ENCODE measurements around the gene MAST4.

The MAST4 gene

GRCh38 chr5:66828548-66829357 lies 232.6 kb downstream of the MAST4 start:
- no peaks in the 10 kb centered on the region for H3K27me3 Mint-ChIP-seq (ENCODE audit: low read depth)
- TF ChIP-seq CTCF (IDR thresholded peaks at IDR 0.05; ENCODE audit: unreplicated experiment in 3 of 3), result no peak

GRCh38 chr5:66829358-66829674 lies 233.1 kb downstream of the MAST4 start:
- Mint-ChIP-seq H3K4me3 (peak overlapping the region; percentile 74 to 84 (median 84)), H3K27me3 (ENCODE audit: low read depth) (no peaks in the 10 kb centered on the region), H3K36me3 (ENCODE audit: low read depth) (no peaks in the 10 kb centered on the region), H3K9me3 (no peaks in the 10 kb centered on the region), H3K27ac (peak overlapping the region; percentile 55 to 82 (median 75)), H3K4me1 (peaks cover 23% of the 10 kb centered on the region)
- no peak for TF ChIP-seq CTCF (IDR thresholded peaks at IDR 0.05; ENCODE audit: unreplicated experiment in 3 of 3)

More at GRCh38 chr5:66828548-66829357, 232.6 kb downstream of the MAST4 start:
- Mint-ChIP-seq H3K9me3 (no peaks in the 10 kb centered on the region), H3K4me3 (peak overlapping the region; percentile 74 to 84 (median 84)), H3K4me1 (peaks cover 23% of the 10 kb centered on the region), H3K27ac (peak overlapping the region; percentile 55 to 82 (median 75)), H3K36me3 (ENCODE audit: low read depth) (no peaks in the 10 kb centered on the region)

GRCh38 chr5:66829826-66830225 lies 233.6 kb downstream of the MAST4 start:
- Mint-ChIP-seq H3K27me3 (ENCODE audit: low read depth) (no peaks in the 10 kb centered on the region), H3K9me3 (no peaks in the 10 kb centered on the region), H3K27ac (peak overlapping the region; percentile 70 to 79 (median 79)), H3K4me3 (peak overlapping the region; percentile 47 to 78 (median 64)), H3K36me3 (ENCODE audit: low read depth) (no peaks in the 10 kb centered on the region), H3K4me1 (peaks cover 23% of the 10 kb centered on the region)
- TF ChIP-seq CTCF (IDR thresholded peaks at IDR 0.05; ENCODE audit: unreplicated experiment in 3 of 3), result no peak

- Mint-ChIP-seq H3K4me1 (peaks cover 23% of the 10 kb centered on the region), H3K27me3 (ENCODE audit: low read depth) (no peaks in the 10 kb centered on the region), H3K27ac (peak overlapping the region; percentile 65 to 79 (median 75)), H3K4me3 (peak overlapping the region; percentile 31 to 76 (median 48)), H3K9me3 (no peaks in the 10 kb centered on the region), H3K36me3 (ENCODE audit: low read depth) (no peaks in the 10 kb centered on the region)
- TF ChIP-seq CTCF (IDR thresholded peaks at IDR 0.05; ENCODE audit: unreplicated experiment in 3 of 3), result no peak
Observed at GRCh38 chr5:66830636-66831035, 234.4 kb downstream of the MAST4 start.

- no peak for TF ChIP-seq CTCF (IDR thresholded peaks at IDR 0.05; ENCODE audit: unreplicated experiment in 3 of 3)
- Mint-ChIP-seq H3K36me3 (ENCODE audit: low read depth) (no peaks in the 10 kb centered on the region), H3K27ac (no peak overlapping the region), H3K9me3 (peaks cover 2% of the 10 kb centered on the region), H3K27me3 (ENCODE audit: low read depth) (no peaks in the 10 kb centered on the region), H3K4me1 (peaks cover 14% of the 10 kb centered on the region), H3K4me3 (no peak overlapping the region)
Observed at GRCh38 chr5:66839636-66840185, 243.5 kb downstream of the MAST4 start.

All from nephron (organoid).